GM12878 (cell line): Measurements from ENCODE around the gene ALB.

ENCODE experiments used
- CHD2 ChIP-seq: IDR thresholded peaks from 2 replicates; pipeline ENCODE4 v1.6.1; 2011; ENCODE audit warnings: low read depth, low read length, improper control_type of control experiment, borderline replicate concordance
- MXI1 ChIP-seq: fragments of 150-350 bp; IDR thresholded peaks from 2 replicates; pipeline ENCODE4 v1.6.1; 2011; ENCODE audit warnings: low read depth, mild to moderate bottlenecking, inconsistent platforms, low read length, improper control_type of control experiment
- POLR2A ChIP-seq: IDR thresholded peaks from 2 replicates; pipeline ENCODE4 v1.6.1; 2011; ENCODE audit warnings: low read depth, mild to moderate bottlenecking, low read length
- ZBTB11 ChIP-seq: fragments of 450-650 bp; formaldehyde crosslinking; IDR thresholded peaks from 2 replicates; pipeline ENCODE4 v1.5.0; 2022; ENCODE audit warnings: mild to moderate bottlenecking, missing genetic modification characterization
- ZNF622 ChIP-seq: fragments of 450-650 bp; IDR thresholded peaks from 2 replicates; pipeline ENCODE4 v1.6.1; 2017; ENCODE audit warnings: mild to moderate bottlenecking, inconsistent platforms
- TF ChIP-seq, protein P1 (sequence below), 3 experiments: IDR thresholded peaks in 2 of 3; conservative IDR thresholded peaks in 1 of 3; 2 replicates each; pipeline ENCODE4 v1.5.1; 2011; ENCODE audit warnings: low read depth in 3 of 3, low read length in 3 of 3, mild to moderate bottlenecking in 3 of 3, control low read depth in 2 of 3, moderate library complexity in 2 of 3, inconsistent platforms in 1 of 3, mixed read lengths in 1 of 3; ENCODE audit not compliant: control insufficient read depth in 2 of 3, insufficient read depth in 1 of 3; ENCODE audit errors: extremely low read depth in 1 of 3

- TF ChIP-seq CHD2 (no peak), ZNF622 (no peak), MXI1 (no peak), ZBTB11 (CRISPR knock-in tag) (no peak), POLR2A (no peak)
- TF ChIP-seq, protein P1, sequence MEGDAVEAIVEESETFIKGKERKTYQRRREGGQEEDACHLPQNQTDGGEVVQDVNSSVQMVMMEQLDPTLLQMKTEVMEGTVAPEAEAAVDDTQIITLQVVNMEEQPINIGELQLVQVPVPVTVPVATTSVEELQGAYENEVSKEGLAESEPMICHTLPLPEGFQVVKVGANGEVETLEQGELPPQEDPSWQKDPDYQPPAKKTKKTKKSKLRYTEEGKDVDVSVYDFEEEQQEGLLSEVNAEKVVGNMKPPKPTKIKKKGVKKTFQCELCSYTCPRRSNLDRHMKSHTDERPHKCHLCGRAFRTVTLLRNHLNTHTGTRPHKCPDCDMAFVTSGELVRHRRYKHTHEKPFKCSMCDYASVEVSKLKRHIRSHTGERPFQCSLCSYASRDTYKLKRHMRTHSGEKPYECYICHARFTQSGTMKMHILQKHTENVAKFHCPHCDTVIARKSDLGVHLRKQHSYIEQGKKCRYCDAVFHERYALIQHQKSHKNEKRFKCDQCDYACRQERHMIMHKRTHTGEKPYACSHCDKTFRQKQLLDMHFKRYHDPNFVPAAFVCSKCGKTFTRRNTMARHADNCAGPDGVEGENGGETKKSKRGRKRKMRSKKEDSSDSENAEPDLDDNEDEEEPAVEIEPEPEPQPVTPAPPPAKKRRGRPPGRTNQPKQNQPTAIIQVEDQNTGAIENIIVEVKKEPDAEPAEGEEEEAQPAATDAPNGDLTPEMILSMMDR (IDR thresholded peaks at IDR 0.05 in 2 of 3, conservative IDR thresholded peaks at IDR 0.05 in 1 of 3; ENCODE audit: control insufficient read depth in 2 of 3, extremely low read depth in 1 of 3, insufficient read depth in 1 of 3, low read depth in 3 of 3, low read length in 3 of 3), result no peak
Observed at GRCh38 chr4:73419106-73420038, 15.3 kb downstream of the ALB start.
